Caco-2 (cell line): ENCODE data around the gene POLR3H. TPM values are rescaled to one million over a fixed set of nuclear protein-coding genes. Genes with fewer than 3 reads are reported as not detected.

ENCODE experiments used
- BruUV-seq: library from RNA; stranded (reverse); fragments of 400-500 nt; replicated peaks from 2 replicates; lab custom pipeline; 2021; lab: Mats Ljungman, UMichigan
- CTCF ChIA-PET: fragments of 300-600 bp; sonication (Branson Sonifier 250); formaldehyde crosslinking; loops from one replicate; lab custom pipeline; 2022; ENCODE audit warnings: antibody characterized with exemption; lab: Charles Lee
- POLR2A ChIA-PET: fragments of 300-600 bp; sonication (Branson Sonifier 250); formaldehyde crosslinking; loops from one replicate; lab custom pipeline; 2022; ENCODE audit warnings: antibody characterized with exemption; lab: Charles Lee
- DNase-seq, 2 experiments: peaks; one replicate each; pipeline versions ENCODE4 v3.0.0 to v3.0.0-alpha.2; 2020 to 2022
- H3K27me3 ChIP-seq: replicated peaks from 2 replicates; pipeline ENCODE4 v1.6.0; 2011; ENCODE audit warnings: low read length; ENCODE audit not compliant: control insufficient read depth, insufficient read depth
- H3K36me3 ChIP-seq: 2 replicates; pipeline ENCODE4 v1.5.1; 2011; ENCODE audit warnings: low read length; ENCODE audit not compliant: control insufficient read depth, insufficient read depth
- H3K4me1 ChIP-seq: fragments of 250-450 bp; sonication (Bioruptor Pico); 2 replicates; pipeline ENCODE4 v1.5.1; 2020; ENCODE audit warnings: mild to moderate bottlenecking
- H3K4me3 ChIP-seq: 2 replicates; pipeline ENCODE4 v1.5.1; 2011; ENCODE audit warnings: low read depth, mild to moderate bottlenecking, control low read depth, low read length
- H3K9me3 ChIP-seq: fragments of 250-450 bp; sonication (Bioruptor Pico); 2 replicates; pipeline ENCODE4 v1.5.1; 2020; ENCODE audit warnings: mild to moderate bottlenecking, moderate library complexity
- H3K27ac Mint-ChIP-seq: one replicate; pipeline ENCODE4 v1.8.0; 2022; ENCODE audit warnings: mixed read lengths; ENCODE audit not compliant: unreplicated experiment
- H3K27me3 Mint-ChIP-seq: one replicate; pipeline ENCODE4 v1.8.0; 2022; ENCODE audit warnings: mixed read lengths; ENCODE audit not compliant: insufficient read depth, unreplicated experiment
- H3K36me3 Mint-ChIP-seq: one replicate; pipeline ENCODE4 v1.8.0; 2022; ENCODE audit warnings: mild to moderate bottlenecking, mixed read lengths; ENCODE audit not compliant: insufficient read depth, unreplicated experiment
- H3K4me1 Mint-ChIP-seq: one replicate; pipeline ENCODE4 v1.8.0; 2022; ENCODE audit warnings: low read depth, mixed read lengths; ENCODE audit not compliant: unreplicated experiment
- H3K4me3 Mint-ChIP-seq: one replicate; pipeline ENCODE4 v1.8.0; 2022; ENCODE audit warnings: mild to moderate bottlenecking, moderate library complexity, mixed read lengths; ENCODE audit not compliant: unreplicated experiment
- H3K9me3 Mint-ChIP-seq: one replicate; pipeline ENCODE4 v1.8.0; 2022; ENCODE audit warnings: mixed read lengths; ENCODE audit not compliant: unreplicated experiment
- CTCF ChIP-seq, 2 experiments: fragments of 200-600 bp in 1 of 2; IDR thresholded peaks; 1 replicate in 1 of 2; 2 replicates in 1 of 2; pipeline versions ENCODE4 v1.5.1 to v1.8.0; 2011 to 2022; ENCODE audit warnings: antibody characterized with exemption in 1 of 2, control low read depth in 1 of 2, inconsistent platforms in 1 of 2, low read depth in 1 of 2, low read length in 1 of 2, mild to moderate bottlenecking in 1 of 2, moderate library complexity in 1 of 2; ENCODE audit not compliant: insufficient read depth in 1 of 2, severe bottlenecking in 1 of 2, unreplicated experiment in 1 of 2
- intact Hi-C: fragments of 100-400 bp; cut with micrococcal nuclease; formaldehyde crosslinking; loops from one replicate; pipeline ENCODE4 v1.10.0; 2022; ENCODE audit not compliant: unreplicated experiment
- total RNA-seq: library from RNA; stranded (reverse); gene quantifications from 2 replicates; pipeline ENCODE4 v1.2.3, GENCODE V29; 2022

POLR3H gene
- total RNA-seq, 1 experiment from 2014 or later: 42.2 TPM

- no TSS peak for BruUV-seq
- no peak for TF ChIP-seq CTCF (IDR thresholded peaks at IDR 0.05; ENCODE audit: insufficient read depth in 1 of 2, low read depth in 1 of 2, low read length in 1 of 2, severe bottlenecking in 1 of 2, unreplicated experiment in 1 of 2)
- Histone ChIP-seq H3K27me3 (no peaks in the 10 kb centered on the region), H3K4me1 (peaks cover 9% of the 10 kb centered on the region), H3K4me3 (no peak overlapping the region), H3K36me3 (no peaks in the 10 kb centered on the region; the same call in 1 of the 2 replicates), H3K9me3 (no peaks in the 10 kb centered on the region)
- peaks cover 5% of the 10 kb centered on the region for H3K36me3 Mint-ChIP-seq
- no peaks in the 10 kb centered on the region for H3K9me3 Mint-ChIP-seq
- no peaks in the 10 kb centered on the region for H3K27me3 Mint-ChIP-seq
- intact Hi-C loops: no loop called here
- H3K4me3 Mint-ChIP-seq: no peak overlapping the region
- no peak for DNase-seq
- peaks cover 4% of the 10 kb centered on the region for H3K4me1 Mint-ChIP-seq
- ChIA-PET POLR2A (no interaction called here), CTCF (no interaction called here)
- H3K27ac Mint-ChIP-seq: no peak overlapping the region
Measured at GRCh38 chr22:41481925-41482318, 62.3 kb downstream of the POLR3H start.

GRCh38 chr22:41481131-41481830 is 63.0 kb downstream of the POLR3H start:
- Histone ChIP-seq H3K9me3 (no peaks in the 10 kb centered on the region), H3K4me3 (no peak overlapping the region), H3K27me3 (no peaks in the 10 kb centered on the region), H3K36me3 (no peaks in the 10 kb centered on the region; the same call in 1 of the 2 replicates), H3K4me1 (0 out of 2 replicates have a peak, but pooled peaks cover 5% of the 10 kb centered on the region)
- DNase-seq: no peak
- no peaks in the 10 kb centered on the region for H3K9me3 Mint-ChIP-seq
- no peaks in the 10 kb centered on the region for H3K27me3 Mint-ChIP-seq
- H3K4me3 Mint-ChIP-seq: no peak overlapping the region
- BruUV-seq: no TSS peak
- TF ChIP-seq CTCF (IDR thresholded peaks at IDR 0.05; ENCODE audit: insufficient read depth in 1 of 2, low read depth in 1 of 2, low read length in 1 of 2, severe bottlenecking in 1 of 2, unreplicated experiment in 1 of 2): no peak
- H3K4me1 Mint-ChIP-seq: no peaks in the 10 kb centered on the region
- ChIA-PET POLR2A (no interaction called here), CTCF (no interaction called here)
- intact Hi-C loops: no loop called here
- H3K36me3 Mint-ChIP-seq: peaks cover 5% of the 10 kb centered on the region
- H3K27ac Mint-ChIP-seq: no peak overlapping the region

GRCh38 chr22:41480397-41480735 is 63.9 kb downstream of the POLR3H start:
- no peak overlapping the region for H3K27ac Mint-ChIP-seq
- intact Hi-C loops: no loop called here
- no peaks in the 10 kb centered on the region for H3K4me1 Mint-ChIP-seq
- H3K36me3 Mint-ChIP-seq: peaks cover 7% of the 10 kb centered on the region
- H3K9me3 Mint-ChIP-seq: no peaks in the 10 kb centered on the region
- POLR2A ChIA-PET: no interaction called here
- H3K4me3 Mint-ChIP-seq: no peak overlapping the region
- no peak for TF ChIP-seq CTCF (IDR thresholded peaks at IDR 0.05; ENCODE audit: insufficient read depth in 1 of 2, low read depth in 1 of 2, low read length in 1 of 2, severe bottlenecking in 1 of 2, unreplicated experiment in 1 of 2)
- CTCF ChIA-PET: no interaction called here
- Histone ChIP-seq H3K9me3 (no peaks in the 10 kb centered on the region), H3K4me3 (no peak overlapping the region), H3K4me1 (no peaks in the 10 kb centered on the region), H3K36me3 (no peaks in the 10 kb centered on the region; the same call in 1 of the 2 replicates), H3K27me3 (no peaks in the 10 kb centered on the region)
- no peaks in the 10 kb centered on the region for H3K27me3 Mint-ChIP-seq
- no TSS peak for BruUV-seq
- DNase-seq: no peak
